Caki2 (cell line): ENCODE results near the gene FLCN. TPM values are rescaled to one million over a fixed set of nuclear protein-coding genes. Genes with fewer than 3 reads are reported as not detected.
"Not testable (repeated sequence)": the region's sequence is repeated elsewhere in the genome, so short reads cannot be mapped to it uniquely, and the experiment has no call there.

Experiments
- DNase-seq: peaks from one replicate; pipeline ENCODE4 v3.0.0-alpha.2; 2015; ENCODE audit warnings: low read depth
- in situ Hi-C: cut with HindIII; loops from 2 replicates; pipeline ENCODE4 v1.10.0; 2016; ENCODE audit warnings: low sequenced_read_pairs, low pct_unique_long_range_greater_than_20kb, mixed read lengths
- total RNA-seq: library from RNA; depleted of rRNA; stranded (reverse); fragments of >200 nt; shearing (Covaris generic); gene quantifications from 2 replicates; pipeline ENCODE4 v1.2.3, GENCODE V29; 2014; ENCODE audit warnings: low replicate concordance

The FLCN gene
- total RNA-seq, 1 experiment from 2014 or later, result 62.3 TPM

- in situ Hi-C loops, result no loop called here
- no peak for DNase-seq
These were observed 40.2 kb downstream of the FLCN start for GRCh38 chr17:17196776-17197175.

GRCh38 chr17:17195466-17195865 is 41.5 kb downstream of the FLCN start:
- in situ Hi-C loops, DNase-seq: not testable (repeated sequence)

- no peak for DNase-seq
- in situ Hi-C loops, result no loop called here
These were observed 45.0 kb downstream of the FLCN start for GRCh38 chr17:17191961-17192381.

GRCh38 chr17:17191346-17191792 is 45.6 kb downstream of the FLCN start:
- in situ Hi-C loops, result no loop called here
- no peak for DNase-seq

- in situ Hi-C loops, result no loop called here
- no peak for DNase-seq
These were observed 46.8 kb downstream of the FLCN start for GRCh38 chr17:17190188-17190587.

- in situ Hi-C loops, result no loop called here
- DNase-seq, result no peak
These were observed 47.4 kb downstream of the FLCN start for GRCh38 chr17:17189559-17189958.

- in situ Hi-C loops, result no loop called here
- DNase-seq, result no peak
These were observed 48.4 kb downstream of the FLCN start for GRCh38 chr17:17188586-17188985.

GRCh38 chr17:17186551-17187505 is 50.1 kb downstream of the FLCN start:
- no peak for DNase-seq
- in situ Hi-C loops, result no loop called here

GRCh38 chr17:17186051-17186450 is 50.9 kb downstream of the FLCN start:
- no peak for DNase-seq
- in situ Hi-C loops, result no loop called here

- DNase-seq, in situ Hi-C loops: not testable (repeated sequence)
These were observed 51.8 kb downstream of the FLCN start for GRCh38 chr17:17184985-17185757.

- in situ Hi-C loops, result no loop called here
- DNase-seq, result no peak
These were observed 53.2 kb downstream of the FLCN start for GRCh38 chr17:17183744-17184143.

GRCh38 chr17:17182598-17183136 is 54.3 kb downstream of the FLCN start:
- DNase-seq, result no peak
- in situ Hi-C loops, result no loop called here

- no peak for DNase-seq
- in situ Hi-C loops, result no loop called here
These were observed 55.0 kb downstream of the FLCN start for GRCh38 chr17:17181666-17182597.

- DNase-seq, result no peak
- in situ Hi-C loops, result no loop called here
These were observed 56.0 kb downstream of the FLCN start for GRCh38 chr17:17180741-17181525.

GRCh38 chr17:17180141-17180603 is 56.8 kb downstream of the FLCN start:
- in situ Hi-C loops, result no loop called here
- no peak for DNase-seq

GRCh38 chr17:17179371-17179827 is 57.6 kb downstream of the FLCN start:
- no peak for DNase-seq
- in situ Hi-C loops, result no loop called here

GRCh38 chr17:17177176-17177575 is 59.8 kb downstream of the FLCN start:
- DNase-seq, result no peak
- in situ Hi-C loops, result no loop called here
